SK-N-SH treated with all-trans-retinoic acid at 6 μM for 48 hours (cell line): ENCODE results near the gene PRKG1.

ENCODE experiments used
- ATAC-seq: fragments of 200-7000 bp; cut with Tn5 transposase; 3 replicates; pipeline ENCODE4 v1.9.1; 2020; ENCODE audit warnings: mild to moderate bottlenecking, moderate library complexity
- ARNTL ChIP-seq: fragments of 450-650 bp; formaldehyde crosslinking; IDR thresholded peaks from 2 replicates; pipeline ENCODE4 v1.5.0; 2020; ENCODE audit warnings: low read depth, mild to moderate bottlenecking, moderate library complexity, borderline replicate concordance
- BACH2 ChIP-seq: fragments of 250-450 bp; sonication (Bioruptor Pico); IDR thresholded peaks from 2 replicates; pipeline ENCODE4 v1.9.0; 2021; ENCODE audit warnings: mild to moderate bottlenecking, borderline replicate concordance
- CSDC2 ChIP-seq: fragments of 250-450 bp; sonication (Bioruptor Pico); IDR thresholded peaks from 2 replicates; pipeline ENCODE4 v1.5.0; 2020; ENCODE audit warnings: mild to moderate bottlenecking, moderate library complexity
- ESRRG ChIP-seq: fragments of 250-450 bp; sonication (Bioruptor Pico); IDR thresholded peaks from 2 replicates; pipeline ENCODE4 v1.6.1; 2021; ENCODE audit warnings: mild to moderate bottlenecking
- GLIS3 ChIP-seq: fragments of 250-450 bp; sonication (Bioruptor Pico); IDR thresholded peaks from 2 replicates; pipeline ENCODE4 v1.5.0; 2020; ENCODE audit warnings: mild to moderate bottlenecking, moderate library complexity
- ISL1 ChIP-seq: fragments of 250-450 bp; sonication (Bioruptor Pico); IDR thresholded peaks from 2 replicates; pipeline ENCODE4 v2.1.2; 2022; ENCODE audit warnings: mild to moderate bottlenecking, moderate library complexity
- OSR1 ChIP-seq: fragments of 250-450 bp; sonication (Bioruptor Pico); IDR thresholded peaks from 2 replicates; pipeline ENCODE4 v1.8.0; 2022; ENCODE audit warnings: moderate library complexity, mild to moderate bottlenecking, inconsistent platforms
- PPARA ChIP-seq: fragments of 250-450 bp; sonication (Bioruptor Pico); IDR thresholded peaks from 2 replicates; pipeline ENCODE4 v1.5.0; 2020; ENCODE audit warnings: mild to moderate bottlenecking, borderline replicate concordance
- RARB ChIP-seq: fragments of 250-450 bp; sonication (Bioruptor Pico); IDR thresholded peaks from 2 replicates; pipeline ENCODE4 v1.8.0; 2021; ENCODE audit warnings: mild to moderate bottlenecking, moderate library complexity
- TCF4 ChIP-seq: fragments of 250-450 bp; sonication (Bioruptor Pico); IDR thresholded peaks from 2 replicates; pipeline ENCODE4 v1.8.0; 2021; ENCODE audit warnings: mild to moderate bottlenecking, moderate library complexity, borderline replicate concordance
- ZC3H10 ChIP-seq: fragments of 250-450 bp; sonication (Bioruptor Pico); IDR thresholded peaks from 2 replicates; pipeline ENCODE4 v1.5.1; 2021; ENCODE audit warnings: mild to moderate bottlenecking, moderate library complexity
- ZFP3 ChIP-seq: fragments of 250-450 bp; sonication (Bioruptor Pico); IDR thresholded peaks from 2 replicates; pipeline ENCODE4 v1.5.0; 2020; ENCODE audit warnings: mild to moderate bottlenecking, moderate library complexity
- ZFP30 ChIP-seq: fragments of 450-650 bp; formaldehyde crosslinking; IDR thresholded peaks from 2 replicates; pipeline ENCODE4 v1.5.0; 2022; ENCODE audit warnings: mild to moderate bottlenecking, moderate library complexity
- ZNF565 ChIP-seq: fragments of 450-650 bp; formaldehyde crosslinking; conservative IDR thresholded peaks from 2 replicates; pipeline ENCODE4 v1.5.0; 2020; ENCODE audit warnings: low read depth, mild to moderate bottlenecking, moderate library complexity
- ZNF70 ChIP-seq: fragments of 450-650 bp; formaldehyde crosslinking; IDR thresholded peaks from 2 replicates; pipeline ENCODE4 v1.5.0; 2020; ENCODE audit warnings: mild to moderate bottlenecking, moderate library complexity
- ZNF8 ChIP-seq: fragments of 450-650 bp; formaldehyde crosslinking; IDR thresholded peaks from 2 replicates; pipeline ENCODE4 v1.5.0; 2020; ENCODE audit warnings: mild to moderate bottlenecking, moderate library complexity
- TF ChIP-seq, protein P1 (sequence below): fragments of 250-450 bp; sonication (Bioruptor Pico); IDR thresholded peaks from 2 replicates; pipeline ENCODE4 v1.5.1; 2020; ENCODE audit warnings: low read depth, mild to moderate bottlenecking, moderate library complexity
- TF ChIP-seq, protein P2 (sequence below): fragments of 250-450 bp; sonication (Bioruptor Pico); IDR thresholded peaks from 2 replicates; pipeline ENCODE4 v1.8.0; 2021; ENCODE audit warnings: low read depth, mild to moderate bottlenecking, moderate library complexity, borderline replicate concordance
- TF ChIP-seq, protein P3 (sequence below): fragments of 250-450 bp; sonication (Bioruptor Pico); IDR thresholded peaks from 2 replicates; pipeline ENCODE4 v1.5.1; 2021; ENCODE audit warnings: mild to moderate bottlenecking, moderate library complexity
- TF ChIP-seq, protein P4 (sequence below): fragments of 250-450 bp; sonication (Bioruptor Pico); IDR thresholded peaks from 2 replicates; pipeline ENCODE4 v1.5.0; 2020; ENCODE audit warnings: mild to moderate bottlenecking, moderate library complexity
- TF ChIP-seq, protein P5 (sequence below): fragments of 250-450 bp; sonication (Bioruptor Pico); IDR thresholded peaks from 2 replicates; pipeline ENCODE4 v1.8.0; 2020; ENCODE audit warnings: mild to moderate bottlenecking, moderate library complexity, borderline replicate concordance

PRKG1 gene

DNA sequence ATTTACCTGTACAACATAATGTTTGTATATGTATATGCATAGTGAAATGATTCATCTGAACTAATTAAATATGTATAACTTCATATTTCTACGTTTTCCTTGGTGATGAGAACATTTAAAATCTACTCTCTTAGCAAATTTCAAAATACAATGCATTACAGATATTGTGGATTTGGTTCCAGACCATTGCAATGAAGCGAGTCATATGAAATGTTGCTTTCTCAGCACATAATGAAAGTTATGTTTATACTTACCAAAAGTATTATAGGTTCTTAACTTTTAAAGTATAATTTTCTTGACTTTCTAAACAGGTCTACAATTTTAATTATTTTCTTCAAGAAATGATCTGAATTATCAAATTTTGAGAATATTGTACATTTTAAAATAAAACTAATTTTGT is 435.9 kb downstream of the PRKG1 start:
- ATAC-seq = no peak
- TF ChIP-seq, protein P1, sequence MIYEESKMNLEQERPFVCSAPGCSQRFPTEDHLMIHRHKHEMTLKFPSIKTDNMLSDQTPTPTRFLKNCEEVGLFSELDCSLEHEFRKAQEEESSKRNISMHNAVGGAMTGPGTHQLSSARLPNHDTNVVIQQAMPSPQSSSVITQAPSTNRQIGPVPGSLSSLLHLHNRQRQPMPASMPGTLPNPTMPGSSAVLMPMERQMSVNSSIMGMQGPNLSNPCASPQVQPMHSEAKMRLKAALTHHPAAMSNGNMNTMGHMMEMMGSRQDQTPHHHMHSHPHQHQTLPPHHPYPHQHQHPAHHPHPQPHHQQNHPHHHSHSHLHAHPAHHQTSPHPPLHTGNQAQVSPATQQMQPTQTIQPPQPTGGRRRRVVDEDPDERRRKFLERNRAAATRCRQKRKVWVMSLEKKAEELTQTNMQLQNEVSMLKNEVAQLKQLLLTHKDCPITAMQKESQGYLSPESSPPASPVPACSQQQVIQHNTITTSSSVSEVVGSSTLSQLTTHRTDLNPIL (CRISPR knock-in tag) = no peak
- TF ChIP-seq RARB (CRISPR knock-in tag) (no peak), PPARA (CRISPR knock-in tag) (no peak), BACH2 (CRISPR knock-in tag) (no peak), CSDC2 (CRISPR knock-in tag) (no peak), ESRRG (CRISPR knock-in tag) (no peak), OSR1 (CRISPR knock-in tag) (no peak), ZFP30 (CRISPR knock-in tag) (no peak), GLIS3 (CRISPR knock-in tag) (no peak), ARNTL (CRISPR knock-in tag) (no peak), ZNF70 (CRISPR knock-in tag) (no peak), ZFP3 (CRISPR knock-in tag) (no peak), ZNF8 (CRISPR knock-in tag) (no peak), ISL1 (CRISPR knock-in tag) (no peak), TCF4 (CRISPR knock-in tag) (no peak), ZC3H10 (CRISPR knock-in tag) (no peak)
- TF ChIP-seq, protein P2, sequence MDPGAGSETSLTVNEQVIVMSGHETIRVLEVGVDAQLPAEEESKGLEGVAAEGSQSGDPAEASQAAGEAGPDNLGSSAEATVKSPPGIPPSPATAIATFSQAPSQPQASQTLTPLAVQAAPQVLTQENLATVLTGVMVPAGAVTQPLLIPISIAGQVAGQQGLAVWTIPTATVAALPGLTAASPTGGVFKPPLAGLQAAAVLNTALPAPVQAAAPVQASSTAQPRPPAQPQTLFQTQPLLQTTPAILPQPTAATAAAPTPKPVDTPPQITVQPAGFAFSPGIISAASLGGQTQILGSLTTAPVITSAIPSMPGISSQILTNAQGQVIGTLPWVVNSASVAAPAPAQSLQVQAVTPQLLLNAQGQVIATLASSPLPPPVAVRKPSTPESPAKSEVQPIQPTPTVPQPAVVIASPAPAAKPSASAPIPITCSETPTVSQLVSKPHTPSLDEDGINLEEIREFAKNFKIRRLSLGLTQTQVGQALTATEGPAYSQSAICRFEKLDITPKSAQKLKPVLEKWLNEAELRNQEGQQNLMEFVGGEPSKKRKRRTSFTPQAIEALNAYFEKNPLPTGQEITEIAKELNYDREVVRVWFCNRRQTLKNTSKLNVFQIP (CRISPR knock-in tag) = no peak
- TF ChIP-seq, protein P3, sequence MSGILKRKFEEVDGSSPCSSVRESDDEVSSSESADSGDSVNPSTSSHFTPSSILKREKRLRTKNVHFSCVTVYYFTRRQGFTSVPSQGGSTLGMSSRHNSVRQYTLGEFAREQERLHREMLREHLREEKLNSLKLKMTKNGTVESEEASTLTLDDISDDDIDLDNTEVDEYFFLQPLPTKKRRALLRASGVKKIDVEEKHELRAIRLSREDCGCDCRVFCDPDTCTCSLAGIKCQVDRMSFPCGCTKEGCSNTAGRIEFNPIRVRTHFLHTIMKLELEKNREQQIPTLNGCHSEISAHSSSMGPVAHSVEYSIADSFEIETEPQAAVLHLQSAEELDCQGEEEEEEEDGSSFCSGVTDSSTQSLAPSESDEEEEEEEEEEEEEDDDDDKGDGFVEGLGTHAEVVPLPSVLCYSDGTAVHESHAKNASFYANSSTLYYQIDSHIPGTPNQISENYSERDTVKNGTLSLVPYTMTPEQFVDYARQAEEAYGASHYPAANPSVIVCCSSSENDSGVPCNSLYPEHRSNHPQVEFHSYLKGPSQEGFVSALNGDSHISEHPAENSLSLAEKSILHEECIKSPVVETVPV = no peak
- TF ChIP-seq, protein P4, sequence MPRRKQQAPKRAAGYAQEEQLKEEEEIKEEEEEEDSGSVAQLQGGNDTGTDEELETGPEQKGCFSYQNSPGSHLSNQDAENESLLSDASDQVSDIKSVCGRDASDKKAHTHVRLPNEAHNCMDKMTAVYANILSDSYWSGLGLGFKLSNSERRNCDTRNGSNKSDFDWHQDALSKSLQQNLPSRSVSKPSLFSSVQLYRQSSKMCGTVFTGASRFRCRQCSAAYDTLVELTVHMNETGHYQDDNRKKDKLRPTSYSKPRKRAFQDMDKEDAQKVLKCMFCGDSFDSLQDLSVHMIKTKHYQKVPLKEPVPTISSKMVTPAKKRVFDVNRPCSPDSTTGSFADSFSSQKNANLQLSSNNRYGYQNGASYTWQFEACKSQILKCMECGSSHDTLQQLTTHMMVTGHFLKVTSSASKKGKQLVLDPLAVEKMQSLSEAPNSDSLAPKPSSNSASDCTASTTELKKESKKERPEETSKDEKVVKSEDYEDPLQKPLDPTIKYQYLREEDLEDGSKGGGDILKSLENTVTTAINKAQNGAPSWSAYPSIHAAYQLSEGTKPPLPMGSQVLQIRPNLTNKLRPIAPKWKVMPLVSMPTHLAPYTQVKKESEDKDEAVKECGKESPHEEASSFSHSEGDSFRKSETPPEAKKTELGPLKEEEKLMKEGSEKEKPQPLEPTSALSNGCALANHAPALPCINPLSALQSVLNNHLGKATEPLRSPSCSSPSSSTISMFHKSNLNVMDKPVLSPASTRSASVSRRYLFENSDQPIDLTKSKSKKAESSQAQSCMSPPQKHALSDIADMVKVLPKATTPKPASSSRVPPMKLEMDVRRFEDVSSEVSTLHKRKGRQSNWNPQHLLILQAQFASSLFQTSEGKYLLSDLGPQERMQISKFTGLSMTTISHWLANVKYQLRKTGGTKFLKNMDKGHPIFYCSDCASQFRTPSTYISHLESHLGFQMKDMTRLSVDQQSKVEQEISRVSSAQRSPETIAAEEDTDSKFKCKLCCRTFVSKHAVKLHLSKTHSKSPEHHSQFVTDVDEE = no peak
- TF ChIP-seq, protein P5, sequence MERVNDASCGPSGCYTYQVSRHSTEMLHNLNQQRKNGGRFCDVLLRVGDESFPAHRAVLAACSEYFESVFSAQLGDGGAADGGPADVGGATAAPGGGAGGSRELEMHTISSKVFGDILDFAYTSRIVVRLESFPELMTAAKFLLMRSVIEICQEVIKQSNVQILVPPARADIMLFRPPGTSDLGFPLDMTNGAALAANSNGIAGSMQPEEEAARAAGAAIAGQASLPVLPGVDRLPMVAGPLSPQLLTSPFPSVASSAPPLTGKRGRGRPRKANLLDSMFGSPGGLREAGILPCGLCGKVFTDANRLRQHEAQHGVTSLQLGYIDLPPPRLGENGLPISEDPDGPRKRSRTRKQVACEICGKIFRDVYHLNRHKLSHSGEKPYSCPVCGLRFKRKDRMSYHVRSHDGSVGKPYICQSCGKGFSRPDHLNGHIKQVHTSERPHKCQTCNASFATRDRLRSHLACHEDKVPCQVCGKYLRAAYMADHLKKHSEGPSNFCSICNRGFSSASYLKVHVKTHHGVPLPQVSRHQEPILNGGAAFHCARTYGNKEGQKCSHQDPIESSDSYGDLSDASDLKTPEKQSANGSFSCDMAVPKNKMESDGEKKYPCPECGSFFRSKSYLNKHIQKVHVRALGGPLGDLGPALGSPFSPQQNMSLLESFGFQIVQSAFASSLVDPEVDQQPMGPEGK (CRISPR knock-in tag) = no peak

DNA sequence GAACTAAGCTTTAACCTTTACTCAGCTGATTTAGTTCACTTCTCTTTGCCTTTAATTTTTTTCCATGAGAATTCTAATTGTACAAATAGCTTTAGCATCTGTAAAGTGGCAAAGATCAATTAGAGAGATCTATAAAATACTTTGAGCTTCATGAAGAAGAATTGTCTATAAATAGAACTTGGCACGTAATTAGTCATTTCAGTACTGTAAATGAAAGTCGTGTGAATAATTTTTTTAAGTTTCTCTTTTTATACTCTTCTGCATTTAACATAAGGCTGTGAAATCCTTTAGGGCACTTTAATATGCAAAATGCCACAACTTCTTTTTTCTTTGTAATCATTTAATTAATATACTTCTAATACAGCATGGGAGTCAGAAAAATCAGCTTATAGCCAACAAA is 447.3 kb downstream of the PRKG1 start:
- ATAC-seq = no peak
- no peak for TF ChIP-seq ZC3H10 (CRISPR knock-in tag)
- no peak for TF ChIP-seq OSR1 (CRISPR knock-in tag)
- no peak for TF ChIP-seq CSDC2 (CRISPR knock-in tag)
- TF ChIP-seq, protein P5 (CRISPR knock-in tag) = no peak
- no peak for TF ChIP-seq GLIS3 (CRISPR knock-in tag)
- TF ChIP-seq, protein P1 (CRISPR knock-in tag) = no peak
- TF ChIP-seq ZFP30 (CRISPR knock-in tag) = no peak
- no peak for TF ChIP-seq ISL1 (CRISPR knock-in tag)
- no peak for TF ChIP-seq TCF4 (CRISPR knock-in tag)
- TF ChIP-seq ESRRG (CRISPR knock-in tag) = no peak
- TF ChIP-seq ZNF70 (CRISPR knock-in tag) = no peak
- no peak for TF ChIP-seq ZNF565 (CRISPR knock-in tag)
- TF ChIP-seq ARNTL (CRISPR knock-in tag) = no peak
